HepG2 (cell line): ENCODE results near the gene CCR5AS.

ENCODE experiments used
- ATAC-seq: fragments of 200-7000 bp; cut with Tn5 transposase; 3 replicates; pipeline ENCODE4 v1.9.1; 2020; ENCODE audit warnings: mild to moderate bottlenecking, moderate library complexity
- BruUV-seq: library from RNA; stranded (reverse); fragments of 400-500 nt; replicated peaks from 2 replicates; lab custom pipeline; 2021; lab: Mats Ljungman, UMichigan
- CTCF ChIA-PET: fragments of 300-600 bp; formaldehyde crosslinking; extraction: SDS; loops from one replicate; lab custom pipeline; 2021; ENCODE audit warnings: low total read pairs, inconsistent platforms, low intra/inter-chr PET ratio; lab: Yijun Ruan, JAX
- POLR2A ChIA-PET: fragments of 350-600 bp; sonication (Branson Sonifier 250); formaldehyde crosslinking; loops from one replicate; lab custom pipeline; 2020; ENCODE audit warnings: antibody characterized with exemption, inconsistent platforms; lab: Yijun Ruan, JAX
- DNase-seq: peaks from one replicate; pipeline ENCODE4 v3.0.0-alpha.2; 2015; ENCODE audit warnings: low spot score
- FAIRE-seq: peaks from 3 replicates; lab custom pipeline; 2011; peaks lifted over from hg19 to GRCh38; lab: Jason Lieb, UNC
- H2AFZ ChIP-seq: one replicate; pipeline ENCODE4 v1.6.1; 2011; ENCODE audit warnings: low read length, inconsistent platforms
- H3K27ac ChIP-seq: fragments of 300-600 bp; 3 replicates; pipeline ENCODE4 v1.8.0; 2011; ENCODE audit warnings: mixed run types, mild to moderate bottlenecking, mixed read lengths, low read length, inconsistent platforms; ENCODE audit not compliant: insufficient read depth; ENCODE audit errors: extremely low read length
- H3K27me3 ChIP-seq, 2 experiments: fragments of 200-600 bp in 1 of 2; 2 replicates in 1 of 2; 3 replicates in 1 of 2; pipeline versions ENCODE4 v1.6.0 to v1.8.0; 2011; ENCODE audit warnings: low read length in 2 of 2, mild to moderate bottlenecking in 2 of 2, moderate library complexity in 2 of 2, inconsistent platforms in 1 of 2; ENCODE audit not compliant: insufficient read depth in 2 of 2, control insufficient read depth in 1 of 2
- H3K36me3 ChIP-seq, 2 experiments: fragments of 200-600 bp in 1 of 2; replicated peaks in 1 of 2; 2 replicates in 1 of 2; 3 replicates in 1 of 2; pipeline versions ENCODE4 v1.5.1 to v1.8.0; 2011; ENCODE audit warnings: low read length in 2 of 2, inconsistent platforms in 1 of 2; ENCODE audit not compliant: insufficient read depth in 2 of 2, control insufficient read depth in 1 of 2
- H3K4me1 ChIP-seq: 2 replicates; pipeline ENCODE4 v1.5.1; 2012; ENCODE audit warnings: low read length, inconsistent platforms; ENCODE audit not compliant: insufficient read depth
- H3K4me2 ChIP-seq: 2 replicates; pipeline ENCODE4 v1.6.0; 2011; ENCODE audit warnings: low read depth, low read length, inconsistent platforms
- H3K4me3 ChIP-seq, 3 experiments: fragments of 200-600 bp in 1 of 3; sonication (generic), shearing (Covaris generic) in 1 of 3; replicated peaks in 1 of 3; 2 replicates each; pipeline ENCODE4 v1.5.1; 2011 to 2016; ENCODE audit warnings: low read length in 3 of 3, inconsistent platforms in 2 of 3, low read depth in 2 of 3, mild to moderate bottlenecking in 2 of 3, control low read depth in 1 of 3, mixed read lengths in 1 of 3; ENCODE audit not compliant: insufficient read depth in 1 of 3
- H3K79me2 ChIP-seq: one replicate; pipeline ENCODE4 v1.6.1; 2011; ENCODE audit warnings: low read length, inconsistent platforms; ENCODE audit not compliant: insufficient read depth
- H3K9ac ChIP-seq: 2 replicates; pipeline ENCODE4 v1.6.0; 2011; ENCODE audit warnings: mild to moderate bottlenecking, low read depth, low read length, inconsistent platforms; ENCODE audit not compliant: insufficient read depth
- H3K9me3 ChIP-seq: 2 replicates; pipeline ENCODE4 v1.5.1; 2012; ENCODE audit warnings: mild to moderate bottlenecking, low read length
- H4K20me1 ChIP-seq: 2 replicates; pipeline ENCODE4 v1.6.0; 2011; ENCODE audit warnings: inconsistent platforms, mild to moderate bottlenecking, low read length, moderate library complexity; ENCODE audit not compliant: insufficient read depth
- CEBPB ChIP-seq: IDR thresholded peaks from 2 replicates; pipeline ENCODE4 v1.6.1; 2011; ENCODE audit warnings: low read depth, low read length, improper control_type of control experiment, borderline replicate concordance
- CEBPG ChIP-seq: IDR thresholded peaks from 2 replicates; pipeline ENCODE4 v1.6.1; 2016
- HDAC2 ChIP-seq: sonication (generic); formaldehyde crosslinking; IDR thresholded peaks from 2 replicates; pipeline ENCODE4 v1.4.0; 2020; ENCODE audit warnings: missing genetic modification reagents
- HNRNPH1 ChIP-seq: fragments of 200-400 bp; formaldehyde crosslinking; optimal IDR thresholded peaks from 2 replicates; pipeline ENCODE3; 2017; ENCODE audit warnings: mild to moderate bottlenecking, low read depth, low read length
- IKZF4 ChIP-seq: sonication (generic); formaldehyde crosslinking; IDR thresholded peaks from 2 replicates; pipeline ENCODE4 v1.5.1; 2020; ENCODE audit warnings: borderline replicate concordance, mild to moderate bottlenecking, low read depth, missing genetic modification reagents; ENCODE audit errors: not compliant biosample characterization
- KDM3A ChIP-seq: IDR thresholded peaks from 2 replicates; pipeline ENCODE4 v1.6.1; 2018; ENCODE audit warnings: low read depth, missing compliant biosample characterization
- MAZ ChIP-seq, 2 experiments: sonication (generic) in 1 of 2; formaldehyde crosslinking in 1 of 2; IDR thresholded peaks; 2 replicates each; pipeline versions ENCODE4 v1.5.0 to v1.6.1; 2012 to 2020; ENCODE audit warnings: low read depth in 2 of 2, mild to moderate bottlenecking in 2 of 2, borderline replicate concordance in 1 of 2, improper control_type of control experiment in 1 of 2, low read length in 1 of 2, missing genetic modification reagents in 1 of 2, moderate library complexity in 1 of 2
- MBD4 ChIP-seq: IDR thresholded peaks from 2 replicates; pipeline ENCODE4 v1.6.1; 2012; ENCODE audit warnings: low read length, inconsistent platforms, borderline replicate concordance
- MIER2 ChIP-seq: IDR thresholded peaks from 2 replicates; pipeline ENCODE4 v1.6.1; 2016; ENCODE audit warnings: missing biosample characterization, missing genetic modification reagents
- MTA1 ChIP-seq: sonication (generic); formaldehyde crosslinking; IDR thresholded peaks from 2 replicates; pipeline ENCODE4 v1.4.0; 2020; ENCODE audit warnings: missing genetic modification reagents, mild to moderate bottlenecking, borderline replicate concordance
- NR2F6 ChIP-seq, 2 experiments: IDR thresholded peaks; 2 replicates each; pipeline ENCODE4 v1.6.1; 2016; ENCODE audit warnings: antibody characterized with exemption in 1 of 2, mild to moderate bottlenecking in 1 of 2
- RFXAP ChIP-seq: sonication (generic); formaldehyde crosslinking; IDR thresholded peaks from 2 replicates; pipeline ENCODE4 v1.4.0; 2020; ENCODE audit warnings: missing genetic modification reagents, borderline replicate concordance
- SMAD1 ChIP-seq: sonication (generic); formaldehyde crosslinking; IDR thresholded peaks from 2 replicates; pipeline ENCODE4 v1.4.0; 2020; ENCODE audit warnings: missing genetic modification reagents, low read depth, mild to moderate bottlenecking, borderline replicate concordance
- SSRP1 ChIP-seq: IDR thresholded peaks from 2 replicates; pipeline ENCODE4 v1.6.1; 2016; ENCODE audit warnings: control low read depth
- TFDP1 ChIP-seq: IDR thresholded peaks from 2 replicates; pipeline ENCODE4 v1.6.1; 2016; ENCODE audit warnings: missing compliant biosample characterization, missing genetic modification reagents, borderline replicate concordance
- ZBTB38 ChIP-seq: sonication (generic); formaldehyde crosslinking; IDR thresholded peaks from 2 replicates; pipeline ENCODE4 v1.5.1; 2020; ENCODE audit warnings: mild to moderate bottlenecking, missing genetic modification reagents
- ZNF431 ChIP-seq: sonication (generic); formaldehyde crosslinking; IDR thresholded peaks from 2 replicates; pipeline ENCODE4 v1.9.0; 2022; ENCODE audit warnings: missing genetic modification reagents, low read depth, mild to moderate bottlenecking, borderline replicate concordance
- ZNF543 ChIP-seq: sonication (generic); formaldehyde crosslinking; IDR thresholded peaks from 2 replicates; pipeline ENCODE4 v1.4.0; 2020; ENCODE audit warnings: mild to moderate bottlenecking, missing genetic modification reagents
- WGBS: methylation state at CpG from one replicate; pipeline ENCODE4 v1.1.6; 2017; ENCODE audit warnings: low lambda C conversion rate; 5-methylcytosine and 5-hydroxymethylcytosine counted together
- in situ Hi-C: cut with HindIII; loops from 2 replicates; pipeline ENCODE4 v1.10.0; 2017; ENCODE audit warnings: low pct_unique_long_range_greater_than_20kb; ENCODE audit not compliant: extremely low pct_ligation_motif_present
- intact Hi-C: fragments of 100-400 bp; cut with micrococcal nuclease; formaldehyde crosslinking; loops from one replicate; pipeline ENCODE4 v1.10.0; 2022; ENCODE audit not compliant: unreplicated experiment

Gene CCR5AS

GRCh38 chr3:46393554-46394434, 13.1 kb downstream of the CCR5AS start:
- no peak for FAIRE-seq
- H3K4me2 ChIP-seq: no peak overlapping the region
- H3K9me3 ChIP-seq: no peaks in the 10 kb centered on the region
- H3K9ac ChIP-seq: no peak overlapping the region
- no peaks in the 10 kb centered on the region for H4K20me1 ChIP-seq
- intact Hi-C loops: no loop called here
- peaks cover 0 to 17% of the 10 kb centered on the region in 2 experiments; a peak in 1 of 5 replicates for H3K27me3 ChIP-seq
- no peaks in the 10 kb centered on the region for H3K79me2 ChIP-seq
- no peaks in the 10 kb centered on the region for H3K36me3 ChIP-seq
- BruUV-seq: no TSS peak
- 47% methylated on average over 6 of the region's 8 CpGs for WGBS
- ATAC-seq: no peak; the same call in 2 of the 3 replicates
- H3K4me3 ChIP-seq: no peak overlapping the region
- in situ Hi-C loops: no loop called here
- TF ChIP-seq NR2F6 (IDR thresholded peaks at IDR 0.05): peak; percentile 26; the same call in 1 of the 2 replicates
- TF ChIP-seq NR2F6 (CRISPR knock-in tag; IDR thresholded peaks at IDR 0.05): no peak
- peak; percentile 47; the same call in 1 of the 2 replicates for TF ChIP-seq CEBPB
- no peak for TF ChIP-seq SSRP1
- peak; percentile 38 for TF ChIP-seq CEBPG (CRISPR knock-in tag)
- CTCF ChIA-PET: no interaction called here
- no peak overlapping the region for H2AFZ ChIP-seq
- H3K27ac ChIP-seq: no peak overlapping the region
- no peak for DNase-seq
- no peaks in the 10 kb centered on the region for H3K4me1 ChIP-seq
- POLR2A ChIA-PET: no interaction called here

- CTCF ChIA-PET: no interaction called here
- Histone ChIP-seq H3K9ac (no peak overlapping the region), H2AFZ (no peak overlapping the region), H3K4me1 (no peaks in the 10 kb centered on the region), H4K20me1 (no peaks in the 10 kb centered on the region), H3K27me3 (peaks cover 0 to 17% of the 10 kb centered on the region in 2 experiments; a peak in 1 of 5 replicates), H3K27ac (no peak overlapping the region), H3K36me3 (no peaks in the 10 kb centered on the region), H3K4me3 (no peak overlapping the region), H3K9me3 (no peaks in the 10 kb centered on the region), H3K4me2 (no peak overlapping the region), H3K79me2 (no peaks in the 10 kb centered on the region)
- DNase-seq (no peak), FAIRE-seq (no peak), ATAC-seq (no peak)
- WGBS: 14% methylated on average over 2 of the region's 2 CpGs
- in situ Hi-C loops: no loop called here
- intact Hi-C loops: no loop called here
- POLR2A ChIA-PET: no interaction called here
- BruUV-seq: no TSS peak
- TF ChIP-seq TFDP1 (CRISPR knock-in tag) (no peak), ZNF431 (CRISPR knock-in tag) (no peak), RFXAP (no peak), SMAD1 (CRISPR knock-in tag) (no peak), MIER2 (CRISPR knock-in tag) (no peak), MTA1 (CRISPR knock-in tag) (no peak), IKZF4 (CRISPR knock-in tag) (no peak), KDM3A (CRISPR knock-in tag) (no peak), HDAC2 (CRISPR knock-in tag) (no peak), HNRNPH1 (no peak), MBD4 (no peak), MAZ (IDR thresholded peaks at IDR 0.05; ENCODE audit: borderline replicate concordance, low read depth, low read length) (no peak), MAZ (CRISPR knock-in tag; IDR thresholded peaks at IDR 0.05; ENCODE audit: low read depth) (no peak), NR2F6 (IDR thresholded peaks at IDR 0.05) (no peak), NR2F6 (CRISPR knock-in tag; IDR thresholded peaks at IDR 0.05) (no peak), ZBTB38 (CRISPR knock-in tag) (no peak), ZNF543 (CRISPR knock-in tag) (no peak)
These were observed 13.9 kb downstream of the CCR5AS start for GRCh38 chr3:46393011-46393410.
